H9 (cell line): ENCODE measurements around the gene MAP4K1. TPM values are rescaled to one million over a fixed set of nuclear protein-coding genes. Genes with fewer than 3 reads are reported as not detected.

Experiments
- DNase-seq: peaks from one replicate; pipeline ENCODE4 v3.0.0-alpha.2; 2017
- H2AFZ ChIP-seq: one replicate; pipeline ENCODE4 v1.6.1; 2013; ENCODE audit warnings: mild to moderate bottlenecking, low read length, control low read depth, moderate library complexity
- H2AK5ac ChIP-seq: 2 replicates; pipeline ENCODE4 v1.6.1; 2013; ENCODE audit warnings: low read length, control low read depth, mixed read lengths; ENCODE audit not compliant: insufficient read length
- H2BK120ac ChIP-seq: one replicate; pipeline ENCODE4 v1.6.1; 2013; ENCODE audit warnings: low read depth, mild to moderate bottlenecking, low read length, control low read depth, inconsistent platforms; ENCODE audit not compliant: poor library complexity, severe bottlenecking
- H2BK12ac ChIP-seq: 2 replicates; pipeline ENCODE4 v1.6.1; 2013; ENCODE audit warnings: low read length, control low read depth, mixed read lengths, low read depth; ENCODE audit not compliant: insufficient read length
- H2BK15ac ChIP-seq: 2 replicates; pipeline ENCODE4 v1.6.1; 2013; ENCODE audit warnings: low read depth, low read length, control low read depth
- H2BK20ac ChIP-seq: one replicate; pipeline ENCODE4 v1.6.1; 2013; ENCODE audit warnings: low read depth, mild to moderate bottlenecking, low read length, control low read depth, inconsistent platforms; ENCODE audit not compliant: poor library complexity, severe bottlenecking
- H2BK5ac ChIP-seq: 2 replicates; pipeline ENCODE4 v1.6.1; 2013; ENCODE audit warnings: low read length, control low read depth, mixed read lengths; ENCODE audit not compliant: insufficient read length
- H3K14ac ChIP-seq: 2 replicates; pipeline ENCODE4 v1.6.1; 2013; ENCODE audit warnings: low read length, control low read depth; ENCODE audit not compliant: insufficient read depth
- H3K18ac ChIP-seq: 2 replicates; pipeline ENCODE4 v1.6.1; 2013; ENCODE audit warnings: low read depth, mild to moderate bottlenecking, mixed read lengths, low read length, control low read depth; ENCODE audit not compliant: insufficient read length
- H3K23ac ChIP-seq: 2 replicates; pipeline ENCODE4 v1.6.1; 2013; ENCODE audit warnings: low read length, control low read depth, mixed read lengths, low read depth; ENCODE audit not compliant: insufficient read length
- H3K23me2 ChIP-seq: 2 replicates; pipeline ENCODE4 v1.6.1; 2013; ENCODE audit warnings: low read depth, mild to moderate bottlenecking, mixed read lengths, low read length, control low read depth; ENCODE audit not compliant: insufficient read length, poor library complexity, severe bottlenecking
- H3K27ac ChIP-seq: 2 replicates; pipeline ENCODE4 v1.5.1; 2013; ENCODE audit warnings: low read length, control low read depth, mixed read lengths, low read depth; ENCODE audit not compliant: insufficient read length
- H3K27me3 ChIP-seq: 2 replicates; pipeline ENCODE4 v1.6.1; 2013; ENCODE audit warnings: low read length, control low read depth, inconsistent platforms; ENCODE audit not compliant: insufficient read depth
- H3K4ac ChIP-seq: 2 replicates; pipeline ENCODE4 v1.6.1; 2013; ENCODE audit warnings: low read depth, mild to moderate bottlenecking, control low read depth, inconsistent platforms, low read length, moderate library complexity
- H3K4me1 ChIP-seq: 2 replicates; pipeline ENCODE4 v1.6.1; 2013; ENCODE audit warnings: low read length, control low read depth, inconsistent platforms; ENCODE audit not compliant: insufficient read depth
- H3K4me2 ChIP-seq: 2 replicates; pipeline ENCODE4 v1.6.1; 2013; ENCODE audit warnings: low read length, control low read depth, mixed read lengths; ENCODE audit not compliant: insufficient read length, insufficient read depth
- H3K56ac ChIP-seq: 2 replicates; pipeline ENCODE4 v1.6.1; 2013; ENCODE audit warnings: low read depth, mild to moderate bottlenecking, mixed read lengths, low read length, control low read depth; ENCODE audit not compliant: insufficient read length
- H3K79me1 ChIP-seq: 2 replicates; pipeline ENCODE4 v1.6.1; 2013; ENCODE audit warnings: low read depth, mild to moderate bottlenecking, moderate library complexity, low read length, control low read depth, inconsistent platforms; ENCODE audit not compliant: insufficient read depth, poor library complexity, severe bottlenecking
- H3K79me2 ChIP-seq: 2 replicates; pipeline ENCODE4 v1.6.1; 2013; ENCODE audit warnings: low read length, control low read depth, inconsistent platforms; ENCODE audit not compliant: insufficient read depth
- H3K9ac ChIP-seq: 2 replicates; pipeline ENCODE4 v1.6.1; 2013; ENCODE audit warnings: low read length, control low read depth, mixed read lengths; ENCODE audit not compliant: insufficient read length; ENCODE audit errors: extremely low read depth
- H3K9me3 ChIP-seq: one replicate; pipeline ENCODE4 v1.6.1; 2013; ENCODE audit warnings: low read depth, low read length, inconsistent platforms; ENCODE audit not compliant: control insufficient read depth
- H3T11ph ChIP-seq: one replicate; pipeline ENCODE4 v1.6.1; 2013; ENCODE audit warnings: mild to moderate bottlenecking, low read length, control low read depth, inconsistent platforms
- H4K20me1 ChIP-seq: one replicate; pipeline ENCODE4 v1.6.1; 2013; ENCODE audit not compliant: control insufficient read depth, insufficient read length, insufficient read depth
- H4K5ac ChIP-seq: 2 replicates; pipeline ENCODE4 v1.6.1; 2013; ENCODE audit warnings: low read depth, mild to moderate bottlenecking, mixed read lengths, low read length, control low read depth; ENCODE audit not compliant: insufficient read length
- H4K8ac ChIP-seq: replicated peaks from 2 replicates; pipeline ENCODE4 v1.6.1; 2013; ENCODE audit warnings: low read length, control low read depth, mixed read lengths, low read depth; ENCODE audit not compliant: insufficient read length
- H4K91ac ChIP-seq: 2 replicates; pipeline ENCODE4 v1.6.1; 2013; ENCODE audit warnings: low read depth, mild to moderate bottlenecking, moderate library complexity, mixed read lengths, low read length, control low read depth; ENCODE audit not compliant: insufficient read length
- H3K27ac Mint-ChIP-seq, 3 experiments: 2 replicates in 2 of 3; 3 replicates in 1 of 3; pipeline ENCODE4 v1.8.0; 2020 to 2021; ENCODE audit warnings: mixed read lengths in 3 of 3, mild to moderate bottlenecking in 1 of 3, moderate library complexity in 1 of 3
- H3K27me3 Mint-ChIP-seq: 2 replicates; pipeline ENCODE4 v1.8.0; 2021; ENCODE audit warnings: low read depth, mild to moderate bottlenecking, moderate library complexity, mixed read lengths
- H3K36me3 Mint-ChIP-seq, 3 experiments: 2 replicates in 2 of 3; 3 replicates in 1 of 3; pipeline ENCODE4 v1.8.0; 2020 to 2021; ENCODE audit warnings: low read depth in 3 of 3, mixed read lengths in 3 of 3; ENCODE audit not compliant: insufficient read depth in 1 of 3
- H3K4me1 Mint-ChIP-seq, 2 experiments: 2 replicates each; pipeline ENCODE4 v1.8.0; 2020; ENCODE audit warnings: mixed read lengths in 2 of 2
- H3K4me3 Mint-ChIP-seq, 2 experiments: 2 replicates in 1 of 2; 3 replicates in 1 of 2; pipeline ENCODE4 v1.8.0; 2020 to 2021; ENCODE audit warnings: mild to moderate bottlenecking in 2 of 2, mixed read lengths in 2 of 2, moderate library complexity in 1 of 2
- H3K9me3 Mint-ChIP-seq, 2 experiments: 2 replicates in 1 of 2; 3 replicates in 1 of 2; pipeline ENCODE4 v1.8.0; 2020; ENCODE audit warnings: mild to moderate bottlenecking in 2 of 2, mixed read lengths in 2 of 2, moderate library complexity in 1 of 2
- WGBS: extraction: QIAGEN DNeasy Blood & Tissue Kit; methylation state at CpG from one replicate; pipeline ENCODE4 v1.1.7; 2013; ENCODE audit warnings: missing lambda C conversion rate, low lambda C conversion rate, mixed read lengths; ENCODE audit not compliant: insufficient read length; ENCODE audit errors: extremely low coverage; 5-methylcytosine and 5-hydroxymethylcytosine counted together
- total RNA-seq: library from RNA; stranded (reverse); gene quantifications from 2 replicates; pipeline ENCODE4 v1.2.1, GENCODE V29; 2021
- TF ChIP-seq, protein P1 (sequence below): fragments of 200-600 bp; sonication (generic); conservative IDR thresholded peaks from 3 replicates; pipeline ENCODE4 v1.8.0; 2021; ENCODE audit warnings: antibody characterized with exemption, mild to moderate bottlenecking

The MAP4K1 gene
- total RNA-seq, 1 experiment from 2014 or later, result 31.1 TPM

- no peaks in the 10 kb centered on the region for H4K20me1 ChIP-seq
- no peak overlapping the region for H2BK120ac ChIP-seq
- H3K23me2 ChIP-seq, result no peaks in the 10 kb centered on the region
- no peak overlapping the region for H3K4ac ChIP-seq
- H3K4me2 ChIP-seq, result no peak overlapping the region
- H3K56ac ChIP-seq, result no peak overlapping the region
- H4K91ac ChIP-seq, result no peak overlapping the region
- no peaks in the 10 kb centered on the region for H3K79me1 ChIP-seq
- H3K27me3 Mint-ChIP-seq, result no peaks in the 10 kb centered on the region
- TF ChIP-seq, protein P1, sequence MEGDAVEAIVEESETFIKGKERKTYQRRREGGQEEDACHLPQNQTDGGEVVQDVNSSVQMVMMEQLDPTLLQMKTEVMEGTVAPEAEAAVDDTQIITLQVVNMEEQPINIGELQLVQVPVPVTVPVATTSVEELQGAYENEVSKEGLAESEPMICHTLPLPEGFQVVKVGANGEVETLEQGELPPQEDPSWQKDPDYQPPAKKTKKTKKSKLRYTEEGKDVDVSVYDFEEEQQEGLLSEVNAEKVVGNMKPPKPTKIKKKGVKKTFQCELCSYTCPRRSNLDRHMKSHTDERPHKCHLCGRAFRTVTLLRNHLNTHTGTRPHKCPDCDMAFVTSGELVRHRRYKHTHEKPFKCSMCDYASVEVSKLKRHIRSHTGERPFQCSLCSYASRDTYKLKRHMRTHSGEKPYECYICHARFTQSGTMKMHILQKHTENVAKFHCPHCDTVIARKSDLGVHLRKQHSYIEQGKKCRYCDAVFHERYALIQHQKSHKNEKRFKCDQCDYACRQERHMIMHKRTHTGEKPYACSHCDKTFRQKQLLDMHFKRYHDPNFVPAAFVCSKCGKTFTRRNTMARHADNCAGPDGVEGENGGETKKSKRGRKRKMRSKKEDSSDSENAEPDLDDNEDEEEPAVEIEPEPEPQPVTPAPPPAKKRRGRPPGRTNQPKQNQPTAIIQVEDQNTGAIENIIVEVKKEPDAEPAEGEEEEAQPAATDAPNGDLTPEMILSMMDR, result no peak
- no peak overlapping the region for H3K23ac ChIP-seq
- no peaks in the 10 kb centered on the region for H3K27me3 ChIP-seq
- no peak overlapping the region for H2BK12ac ChIP-seq
- peaks cover 0 to 6% (median 6%) of the 10 kb centered on the region in 3 experiments; a peak in 3 of 7 replicates for H3K36me3 Mint-ChIP-seq
- no peaks in the 10 kb centered on the region for H3K4me1 ChIP-seq
- no peak overlapping the region for H3K18ac ChIP-seq
- H3K4me1 Mint-ChIP-seq, result no peaks in the 10 kb centered on the region
- no peak overlapping the region for H4K8ac ChIP-seq
- H2BK5ac ChIP-seq, result no peak overlapping the region
- no peak overlapping the region for H3K14ac ChIP-seq
- H3K4me3 Mint-ChIP-seq, result no peak overlapping the region
- no peak overlapping the region for H4K5ac ChIP-seq
- H2BK15ac ChIP-seq, result no peak overlapping the region
- H3T11ph ChIP-seq, result no peak overlapping the region
- WGBS, result no CpG with 5 or more reads among the region's 11 CpGs
- no peak overlapping the region for H2AFZ ChIP-seq
- H3K9ac ChIP-seq, result no peak overlapping the region
- H3K9me3 Mint-ChIP-seq, result no peaks in the 10 kb centered on the region
- H3K79me2 ChIP-seq, result no peaks in the 10 kb centered on the region
- no peak overlapping the region for H2AK5ac ChIP-seq
- H3K27ac ChIP-seq, result no peak overlapping the region
- H3K9me3 ChIP-seq, result no peaks in the 10 kb centered on the region
- no peak overlapping the region for H2BK20ac ChIP-seq
- H3K27ac Mint-ChIP-seq, result no peak overlapping the region
- no peak for DNase-seq
Measured at GRCh38 chr19:38577826-38578225, 39.9 kb downstream of the MAP4K1 start.
